H1 (cell line): Measurements from ENCODE around the gene KLHL17. TPM values are rescaled to one million over a fixed set of nuclear protein-coding genes. Genes with fewer than 3 reads are reported as not detected.

Experiments
- CTCF ChIA-PET: fragments of 300-600 bp; sonication (Branson Sonifier 250); formaldehyde crosslinking; loops from one replicate; lab custom pipeline; 2021; ENCODE audit not compliant: partially characterized antibody; lab: Charles Lee
- POLR2A ChIA-PET: fragments of 300-600 bp; sonication (Branson Sonifier 250); formaldehyde crosslinking; loops from one replicate; lab custom pipeline; 2021; ENCODE audit warnings: inconsistent platforms; ENCODE audit not compliant: partially characterized antibody; lab: Charles Lee
- DNase-seq, 2 experiments: peaks; one replicate each; pipeline versions ENCODE4 v3.0.0 to v3.0.0-alpha.2; 2010 to 2022; ENCODE audit warnings: low spot score in 2 of 2, low read depth in 1 of 2, mixed read lengths in 1 of 2
- FAIRE-seq: peaks from 2 replicates; lab custom pipeline; 2011; peaks lifted over from hg19 to GRCh38; lab: Jason Lieb, UNC
- H2AFZ ChIP-seq: 2 replicates; pipeline ENCODE4 v1.8.1; 2012; ENCODE audit warnings: low read length, inconsistent platforms
- H2AK5ac ChIP-seq: 2 replicates; pipeline ENCODE4 v1.6.1; 2013; ENCODE audit warnings: low read depth, low read length
- H2BK120ac ChIP-seq: replicated peaks from 2 replicates; pipeline ENCODE3; 2013; ENCODE audit warnings: low read depth, low read length, inconsistent platforms
- H2BK12ac ChIP-seq: 2 replicates; pipeline ENCODE4 v1.6.1; 2013; ENCODE audit warnings: low read depth, low read length
- H2BK15ac ChIP-seq: 2 replicates; pipeline ENCODE4 v1.6.1; 2013; ENCODE audit warnings: low read length
- H2BK20ac ChIP-seq: 2 replicates; pipeline ENCODE4 v1.6.1; 2013; ENCODE audit warnings: low read length
- H2BK5ac ChIP-seq: 2 replicates; pipeline ENCODE4 v1.6.1; 2013; ENCODE audit warnings: low read depth, low read length
- H3K14ac ChIP-seq: 2 replicates; pipeline ENCODE4 v1.6.1; 2013; ENCODE audit warnings: inconsistent platforms; ENCODE audit not compliant: insufficient read length
- H3K18ac ChIP-seq: 2 replicates; pipeline ENCODE4 v1.6.1; 2013; ENCODE audit warnings: low read length; ENCODE audit errors: extremely low read depth
- H3K23ac ChIP-seq: 2 replicates; pipeline ENCODE4 v1.6.1; 2013; ENCODE audit warnings: inconsistent platforms; ENCODE audit not compliant: insufficient read length
- H3K23me2 ChIP-seq: 2 replicates; pipeline ENCODE4 v1.6.1; 2013; ENCODE audit warnings: low read depth, low read length
- H3K27ac ChIP-seq: 2 replicates; pipeline ENCODE4 v1.6.1; 2011; ENCODE audit warnings: low read depth, low read length, inconsistent platforms
- H3K27me3 ChIP-seq, 4 experiments: replicated peaks in 1 of 4; 1 replicate in 1 of 4; 2 replicates in 3 of 4; pipeline versions ENCODE4 v1.6.1 to v1.8.1; 2011 to 2013; ENCODE audit warnings: low read length in 3 of 4, mild to moderate bottlenecking in 3 of 4, inconsistent platforms in 2 of 4, mixed read lengths in 2 of 4, moderate library complexity in 1 of 4; ENCODE audit not compliant: control insufficient read depth in 3 of 4, insufficient read depth in 3 of 4; ENCODE audit errors: extremely low read depth in 1 of 4
- H3K36me3 ChIP-seq, 4 experiments: 2 replicates each; pipeline versions ENCODE4 v1.6.1 to v1.8.1; 2011 to 2013; ENCODE audit warnings: mild to moderate bottlenecking in 4 of 4, low read length in 3 of 4, moderate library complexity in 2 of 4, control low read depth in 1 of 4, inconsistent platforms in 1 of 4; ENCODE audit not compliant: insufficient read depth in 4 of 4, control insufficient read depth in 2 of 4
- H3K4ac ChIP-seq: replicated peaks from 2 replicates; pipeline ENCODE3; 2013; ENCODE audit warnings: low read length, low read depth, mixed read lengths, inconsistent platforms; ENCODE audit not compliant: insufficient read length
- H3K4me1 ChIP-seq, 4 experiments: replicated peaks in 1 of 4; 1 replicate in 1 of 4; 2 replicates in 3 of 4; pipeline versions ENCODE4 v1.6.1 to v1.8.1; 2011 to 2013; ENCODE audit warnings: low read length in 3 of 4, inconsistent platforms in 2 of 4, mixed read lengths in 1 of 4; ENCODE audit not compliant: insufficient read depth in 4 of 4, control insufficient read depth in 3 of 4
- H3K4me2 ChIP-seq, 2 experiments: 2 replicates each; pipeline versions ENCODE4 v1.6.1 to v1.8.1; 2011 to 2013; ENCODE audit warnings: low read depth in 2 of 2, low read length in 2 of 2, control low read depth in 1 of 2, inconsistent platforms in 1 of 2, mild to moderate bottlenecking in 1 of 2; ENCODE audit not compliant: insufficient read depth in 1 of 2
- H3K4me3 ChIP-seq, 4 experiments: fragments of 200-600, 300-600 bp in 1 of 4; sonication (generic), shearing (Covaris generic), sonication (Bioruptor Twin) in 1 of 4; 2 replicates each; pipeline versions ENCODE4 v1.5.1 to v1.8.1; 2011 to 2016; ENCODE audit warnings: low read length in 4 of 4, low read depth in 3 of 4, control low read depth in 2 of 4, inconsistent platforms in 2 of 4, mild to moderate bottlenecking in 2 of 4, mixed read lengths in 1 of 4, moderate library complexity in 1 of 4; ENCODE audit not compliant: insufficient read depth in 2 of 4; ENCODE audit errors: extremely low read depth in 1 of 4
- H3K56ac ChIP-seq: replicated peaks from 2 replicates; pipeline ENCODE3; 2013; ENCODE audit warnings: low read depth, mild to moderate bottlenecking, mixed read lengths, low read length, inconsistent platforms; ENCODE audit not compliant: insufficient read length
- H3K79me1 ChIP-seq: 2 replicates; pipeline ENCODE4 v1.6.1; 2013; ENCODE audit warnings: low read depth, low read length, control low read depth
- H3K79me2 ChIP-seq, 2 experiments: 2 replicates each; pipeline versions ENCODE4 v1.6.1 to v1.8.1; 2012 to 2013; ENCODE audit warnings: low read length in 2 of 2, mild to moderate bottlenecking in 2 of 2, inconsistent platforms in 1 of 2; ENCODE audit not compliant: insufficient read depth in 2 of 2, control insufficient read depth in 1 of 2
- H3K9ac ChIP-seq, 4 experiments: replicated peaks in 1 of 4; 1 replicate in 1 of 4; 2 replicates in 3 of 4; pipeline versions ENCODE4 v1.6.1 to v1.8.1; 2011 to 2013; ENCODE audit warnings: low read depth in 3 of 4, low read length in 3 of 4, control low read depth in 2 of 4, mild to moderate bottlenecking in 2 of 4, moderate library complexity in 2 of 4, inconsistent platforms in 1 of 4; ENCODE audit errors: extremely low read depth in 1 of 4
- H3K9me3 ChIP-seq, 2 experiments: 2 replicates each; pipeline versions ENCODE4 v1.6.1 to v1.8.1; 2012 to 2013; ENCODE audit warnings: mild to moderate bottlenecking in 2 of 2, moderate library complexity in 2 of 2, control low read depth in 1 of 2, inconsistent platforms in 1 of 2, low read depth in 1 of 2, low read length in 1 of 2, mixed read lengths in 1 of 2; ENCODE audit not compliant: insufficient read depth in 2 of 2
- H4K20me1 ChIP-seq, 2 experiments: replicated peaks in 1 of 2; 2 replicates each; pipeline versions ENCODE3 to v1.8.1; 2011 to 2013; ENCODE audit warnings: inconsistent platforms in 2 of 2, low read length in 2 of 2, mild to moderate bottlenecking in 1 of 2; ENCODE audit not compliant: insufficient read depth in 2 of 2, control insufficient read depth in 1 of 2
- H4K5ac ChIP-seq: 2 replicates; pipeline ENCODE4 v1.6.1; 2013; ENCODE audit warnings: low read length, low read depth, mixed read lengths, inconsistent platforms; ENCODE audit not compliant: insufficient read length
- H4K8ac ChIP-seq: 2 replicates; pipeline ENCODE4 v1.8.0; 2013; ENCODE audit warnings: mild to moderate bottlenecking, moderate library complexity, low read length, inconsistent platforms; ENCODE audit not compliant: insufficient read depth; ENCODE audit errors: extremely low read depth
- H4K91ac ChIP-seq: replicated peaks from 2 replicates; pipeline ENCODE3; 2013; ENCODE audit warnings: low read length, mixed read lengths, inconsistent platforms; ENCODE audit not compliant: insufficient read length
- ASH2L ChIP-seq: fragments of 200-600, 300-600 bp; sonication (generic); IDR thresholded peaks from one replicate; pipeline ENCODE4 v1.7.1; 2017; ENCODE audit warnings: low read length
- CBX5 ChIP-seq: fragments of 300-800, 300-1000 bp; sonication (generic); IDR thresholded peaks from 2 replicates; pipeline ENCODE4 v1.7.1; 2016; ENCODE audit warnings: antibody characterized with exemption, low read length, low read depth
- WGBS, 2 experiments: shearing (Covaris generic) in 1 of 2; methylation state at CpG; one replicate each; pipeline versions ENCODE4 v1.1.6 to v1.1.7; 2013 to 2015; ENCODE audit warnings: low lambda C conversion rate in 2 of 2, mixed read lengths in 2 of 2, inconsistent platforms in 1 of 2, low coverage in 1 of 2, missing lambda C conversion rate in 1 of 2; ENCODE audit not compliant: insufficient replicate concordance in 2 of 2, insufficient coverage in 1 of 2, insufficient read length in 1 of 2; ENCODE audit errors: extremely low coverage in 1 of 2, missing lambda C conversion rate in 1 of 2; 5-methylcytosine and 5-hydroxymethylcytosine counted together
- polyA plus RNA-seq, 7 experiments: library from polyadenylated mRNA; depleted of rRNA in 3 of 7; stranded (reverse) in 5 of 7; unstranded in 2 of 7; fragments of >200 nt in 5 of 7; fragments of 200-250 nt in 2 of 7; gene quantifications; 1 replicate in 5 of 7; 2 replicates in 1 of 7; 4 replicates in 1 of 7; pipeline versions ENCODE4 v1.2.1 to v1.2.3, GENCODE V29; 2011 to 2013; ENCODE audit warnings: missing spikeins in 2 of 7, mixed read lengths in 2 of 7
- total RNA-seq: library from RNA; stranded (reverse); fragmentation: NEBNext Ultra II Directional; extraction: Animal tissue kit (Norgen Biotek cat#: 25700); gene quantifications from 2 replicates; pipeline ENCODE4 v1.2.1, GENCODE V29; 2021

The KLHL17 gene
- total and polyA plus RNA-seq, 2 of the 8 experiments (the other 6 are each of a cell fraction or from before 2014, with no cell fraction given), result 32.6 to 36.1 TPM

- peak overlapping the region; percentile 75; the same call in 1 of the 2 replicates for H4K8ac ChIP-seq
- no peak overlapping the region for H3K9ac ChIP-seq
- DNase-seq (no peak), FAIRE-seq (no peak)
- no peak overlapping the region for H4K5ac ChIP-seq
- H4K91ac ChIP-seq, result no peak overlapping the region
- no peaks in the 10 kb centered on the region; a peak in 1 of 4 replicates for H3K9me3 ChIP-seq
- no peak overlapping the region for H2BK120ac ChIP-seq
- WGBS, 2 experiments, result 92% methylated on average over 8 of the region's 11 CpGs; no CpG with 5 or more reads in 1 of the 2 experiments
- TF ChIP-seq CBX5 (no peak), ASH2L (no peak)
- no peak overlapping the region for H2AFZ ChIP-seq
- no peak overlapping the region for H2BK12ac ChIP-seq
- peaks cover 19 to 22% of the 10 kb centered on the region in 2 experiments for H4K20me1 ChIP-seq
- no peak overlapping the region for H3K4ac ChIP-seq
- no peak overlapping the region for H3K14ac ChIP-seq
- peaks cover 14% of the 10 kb centered on the region for H3K79me1 ChIP-seq
- H3K36me3 ChIP-seq, result peaks cover 8 to 46% (median 30%) of the 10 kb centered on the region in 4 experiments; a peak in 7 of 8 replicates
- no peak overlapping the region for H3K27ac ChIP-seq
- peaks cover 10% of the 10 kb centered on the region for H3K23me2 ChIP-seq
- no peak overlapping the region for H3K18ac ChIP-seq
- H3K56ac ChIP-seq, result no peak overlapping the region
- POLR2A ChIA-PET, result interaction anchor here (1.2 to 8.8 kb wide), 2 partner anchors 14 to 25 kb away, joined by 3 to 65 read pairs; no protein-coding TSS in a partner anchor
- H3K4me2 ChIP-seq, result no peak overlapping the region
- no peak overlapping the region for H2BK5ac ChIP-seq
- no peak overlapping the region for H2BK20ac ChIP-seq
- no peak overlapping the region for H2BK15ac ChIP-seq
- H3K4me1 ChIP-seq, result peaks cover 0 to 9% (median 3%) of the 10 kb centered on the region in 4 experiments; a peak in 5 of 7 replicates
- CTCF ChIA-PET, result interaction anchor here (1.0 to 2.1 kb wide), 7 partner anchors 10 to 84 kb away, joined by 3 to 5 read pairs (median 3); no protein-coding TSS in a partner anchor
- no peak overlapping the region for H3K4me3 ChIP-seq
- no peak overlapping the region for H3K23ac ChIP-seq
- H3K79me2 ChIP-seq, result peaks cover 0 to 14% of the 10 kb centered on the region in 2 experiments; a peak in 3 of 4 replicates
- peaks cover 4 to 17% (median 12%) of the 10 kb centered on the region in 4 experiments for H3K27me3 ChIP-seq
- no peak overlapping the region for H2AK5ac ChIP-seq
Measured at GRCh38 chr1:956636-957035, 3.7 kb upstream of the KLHL17 start.
